GM18511 (cell line): Measurements from ENCODE around the gene CENPC.
"Not testable (repeated sequence)": the region's sequence is repeated elsewhere in the genome, so short reads cannot be mapped to it uniquely, and the experiment has no call there.

Experiments used
- ATAC-seq: cut with Tn5 transposase; IDR thresholded peaks from one replicate; pipeline ENCODE4 v1.9.1; 2021; ENCODE audit warnings: mild to moderate bottlenecking, moderate library complexity; ENCODE audit not compliant: unreplicated experiment

CENPC gene

DNA sequence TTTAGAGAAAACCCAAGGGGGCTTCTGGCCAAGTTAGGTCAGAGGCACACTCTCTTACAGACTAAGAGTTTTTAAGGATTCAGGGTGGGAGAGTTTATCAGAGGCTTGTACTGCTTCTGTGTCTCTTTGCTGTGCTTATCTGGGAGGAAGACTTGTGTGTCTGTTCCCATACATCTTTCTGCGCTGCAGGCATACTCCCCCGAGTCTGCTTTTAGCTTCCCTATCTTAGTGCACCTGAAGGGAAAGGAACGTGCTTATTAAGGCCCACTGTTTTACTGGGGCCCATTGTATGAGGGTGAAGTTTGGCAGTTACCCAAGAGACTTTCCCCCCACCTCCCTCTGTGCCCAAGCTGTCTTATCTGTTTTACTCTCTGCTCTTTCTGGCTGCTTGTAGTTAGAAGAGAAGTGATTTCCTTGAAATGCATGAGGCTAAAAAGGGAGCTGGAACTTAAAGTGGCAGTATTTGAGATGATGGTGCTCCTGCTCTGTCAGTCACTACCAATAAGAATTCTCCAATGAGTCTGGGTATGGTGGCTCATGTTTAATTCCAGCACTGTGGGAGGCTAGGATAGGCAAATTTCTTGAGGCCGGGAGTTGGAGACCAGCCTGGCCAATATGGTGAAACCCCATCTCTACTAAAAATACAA is 7.0 kb upstream of the CENPC start:
- not testable (repeated sequence) for ATAC-seq

DNA sequence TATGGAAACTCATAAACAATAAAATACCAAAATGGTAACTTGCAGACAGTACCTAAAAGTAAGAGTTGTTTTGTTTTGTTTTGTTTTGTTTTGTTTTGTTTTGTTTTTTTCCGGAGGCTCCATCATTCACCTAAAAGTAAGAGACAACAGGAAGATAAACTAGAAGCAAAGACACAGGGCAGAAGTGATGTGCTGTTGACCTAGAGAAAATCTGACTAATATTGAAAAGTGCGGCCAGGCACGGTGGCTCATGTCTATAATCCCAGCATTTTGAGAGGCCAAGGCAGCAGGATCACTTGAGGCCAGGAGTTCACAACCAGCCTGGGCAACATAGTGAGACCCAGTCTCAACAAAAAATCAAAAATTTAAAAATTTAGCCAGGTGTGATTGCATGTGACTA is 5.6 kb upstream of the CENPC start:
- ATAC-seq = peak; percentile 25

GRCh38 chr4:67550451-67550850 is 5.1 kb upstream of the CENPC start:
- ATAC-seq = peak; percentile 44

GRCh38 chr4:67549123-67549522 is 3.8 kb upstream of the CENPC start:
- ATAC-seq = peak; percentile 27

GRCh38 chr4:67546971-67547370 is 1.7 kb upstream of the CENPC start:
- ATAC-seq = no peak

DNA sequence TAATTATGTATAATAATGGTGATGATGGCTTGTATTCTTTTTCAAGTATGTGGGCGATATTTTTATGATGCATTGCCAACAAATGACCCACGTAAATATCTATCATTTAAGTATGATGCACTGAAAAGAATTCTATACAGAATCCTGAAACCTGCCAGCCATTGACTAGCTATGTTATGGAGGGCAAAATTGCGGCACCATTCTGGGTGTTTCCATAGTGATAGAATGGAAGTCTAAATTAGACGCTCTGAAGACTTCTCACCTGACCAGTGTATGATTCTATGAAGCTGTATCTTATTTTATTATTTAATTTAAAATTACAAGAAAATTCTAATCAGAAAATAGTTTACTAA is 677 bp upstream of the CENPC start:
- ATAC-seq = no peak

DNA sequence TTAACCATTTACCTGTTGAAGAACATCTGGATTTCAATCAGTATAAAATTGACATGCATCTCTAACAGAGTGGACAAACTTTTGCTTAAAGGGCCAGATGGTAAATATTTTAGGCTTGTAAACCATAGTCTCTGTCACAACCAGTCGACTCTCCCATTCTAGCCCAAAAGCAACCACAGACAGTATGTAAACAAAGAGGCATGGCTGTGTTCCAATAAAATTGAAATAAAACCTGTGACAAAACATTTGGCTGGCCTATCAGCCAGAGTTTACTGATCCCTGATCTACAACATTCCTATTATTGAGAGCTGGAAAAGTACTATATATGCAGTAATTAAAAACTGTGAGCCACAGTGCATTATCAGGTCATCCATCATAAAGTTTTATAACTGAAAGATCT is 3.2 kb downstream of the CENPC start:
- no peak for ATAC-seq

GRCh38 chr4:67539830-67540229 is 5.5 kb downstream of the CENPC start:
- ATAC-seq = no peak

DNA sequence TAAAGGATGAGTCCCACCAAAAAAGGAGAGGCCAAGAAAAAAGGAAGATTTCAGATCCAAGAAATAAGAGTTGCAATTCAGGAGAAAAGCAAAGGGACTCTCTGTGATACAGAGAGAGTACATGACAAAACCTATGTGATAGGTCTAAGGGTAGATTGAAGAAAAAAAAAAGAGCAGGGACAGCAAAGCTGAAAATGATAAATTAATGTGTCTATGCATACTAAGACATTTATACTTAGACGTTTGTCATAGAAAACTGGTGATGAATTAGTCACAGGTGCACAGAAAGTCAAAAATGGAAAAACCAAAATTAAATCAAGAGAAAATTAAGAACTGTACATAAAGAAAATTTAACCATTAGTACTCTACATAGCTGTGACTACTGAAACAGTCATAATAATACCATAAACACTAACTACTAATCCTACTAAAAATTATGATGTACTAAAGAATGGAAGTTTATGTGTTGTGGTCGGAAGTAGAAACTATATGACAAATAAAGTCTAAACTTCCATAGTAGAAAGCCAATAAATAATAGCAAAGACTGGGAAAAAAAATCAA is 9.9 kb downstream of the CENPC start:
- no peak for ATAC-seq

GRCh38 chr4:67533112-67533511 is 12.2 kb downstream of the CENPC start:
- ATAC-seq = no peak

DNA sequence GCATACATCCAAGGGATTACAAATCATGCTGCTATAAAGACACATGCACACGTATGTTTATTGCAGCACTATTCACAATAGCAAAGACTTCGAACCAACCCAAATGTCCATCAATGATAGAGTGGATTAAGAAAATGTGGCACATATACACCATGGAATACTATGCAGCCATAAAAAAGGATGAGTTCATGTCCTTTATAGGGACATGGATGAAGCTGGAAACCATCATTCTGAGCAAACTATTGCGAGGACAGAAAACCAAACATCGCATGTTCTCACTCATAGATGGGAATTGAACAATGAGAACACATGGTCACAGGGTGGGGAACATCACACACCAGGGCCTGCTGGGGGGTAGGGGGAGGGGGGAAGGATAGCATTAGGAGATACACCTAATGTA is 12.9 kb downstream of the CENPC start:
- ATAC-seq = not testable (repeated sequence)

GRCh38 chr4:67531379-67531962 is 13.8 kb downstream of the CENPC start:
- no peak for ATAC-seq

- not testable (repeated sequence) for ATAC-seq
Measured at GRCh38 chr4:67524140-67524539, 21.2 kb downstream of the CENPC start.

- no peak for ATAC-seq
Measured at GRCh38 chr4:67522851-67523671, 22.2 kb downstream of the CENPC start.

GRCh38 chr4:67522230-67522629 is 23.1 kb downstream of the CENPC start:
- no peak for ATAC-seq

DNA sequence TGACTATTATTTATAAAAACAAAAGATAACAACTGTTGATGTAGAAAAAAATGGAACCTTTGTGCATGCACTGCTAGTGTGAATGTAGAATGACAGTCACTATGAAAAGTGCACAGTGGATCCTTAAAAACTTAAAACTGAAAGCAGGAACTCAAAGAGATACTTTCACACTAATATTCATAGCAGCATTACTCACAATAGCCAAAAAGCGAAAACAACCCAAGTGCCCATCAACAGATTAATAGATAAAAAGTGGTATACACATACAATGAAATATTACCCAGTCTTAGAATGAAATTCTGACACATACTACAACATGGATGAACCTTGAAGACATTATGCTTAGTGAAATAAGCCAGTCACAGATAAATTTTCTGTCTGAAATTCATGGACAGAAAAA is 23.8 kb downstream of the CENPC start:
- no peak for ATAC-seq

DNA sequence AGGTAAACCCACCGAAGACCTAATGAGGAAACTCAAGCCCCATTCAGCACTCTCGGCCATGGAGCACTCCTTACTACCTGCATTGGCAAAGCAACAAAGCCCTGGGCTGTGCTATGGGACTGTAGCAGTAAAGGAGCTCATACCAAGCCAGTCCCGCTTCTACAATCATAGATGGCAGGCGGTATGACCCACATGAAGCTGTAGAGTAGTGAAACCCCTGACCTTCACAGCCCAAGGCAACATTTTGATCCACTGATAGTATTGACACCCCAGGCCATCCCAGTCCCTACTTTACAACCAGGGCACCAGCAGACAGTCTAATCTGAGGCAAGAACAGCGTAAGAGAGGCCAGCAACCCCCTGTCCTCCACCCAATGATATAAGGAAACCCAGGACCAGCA is 25.2 kb downstream of the CENPC start:
- no peak for ATAC-seq

- no peak for ATAC-seq
Measured at GRCh38 chr4:67512501-67512900, 32.8 kb downstream of the CENPC start.

DNA sequence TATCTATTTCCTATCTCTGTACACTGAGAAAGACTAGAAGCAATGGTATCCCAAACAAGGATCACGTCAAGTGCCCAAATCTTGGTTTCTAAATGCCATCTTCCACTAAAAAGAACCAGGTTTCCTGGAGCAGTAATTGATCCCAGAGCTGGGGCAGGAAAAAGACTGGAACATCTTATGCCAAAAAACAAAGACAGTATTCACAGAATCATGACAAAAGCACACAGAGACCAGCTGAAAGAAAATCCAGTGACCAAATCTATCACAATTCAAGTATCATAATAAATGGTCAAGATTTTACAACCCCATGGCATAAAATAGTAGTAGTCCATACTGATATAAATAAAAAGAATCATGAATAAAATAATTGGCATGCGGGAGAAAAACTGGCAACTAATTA is 44.9 kb downstream of the CENPC start:
- ATAC-seq = no peak

DNA sequence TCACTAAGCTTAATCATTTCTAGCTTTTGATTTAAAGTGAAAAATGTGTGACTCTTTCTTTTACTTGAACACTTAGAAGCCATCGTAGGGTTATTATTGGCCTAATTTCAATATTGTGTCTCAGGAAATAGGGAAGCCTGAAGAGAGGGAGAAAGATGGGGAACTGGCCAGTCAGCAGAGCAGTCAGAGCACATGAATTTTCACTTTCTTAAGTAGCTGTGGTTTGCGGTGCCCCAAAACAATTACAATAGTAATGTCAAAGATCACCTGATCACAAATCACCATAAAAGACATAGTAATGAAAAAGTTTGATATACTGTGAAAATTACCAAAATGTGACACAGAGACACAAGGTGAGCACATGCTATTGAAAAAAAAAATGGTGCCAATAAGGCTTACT is 45.5 kb downstream of the CENPC start:
- ATAC-seq = no peak

- no peak for ATAC-seq
Measured at GRCh38 chr4:67483868-67484602, 61.3 kb downstream of the CENPC start.
